C4-2B (cell line): ENCODE measurements around the gene SPTB.
"Not testable (repeated sequence)": the region's sequence is repeated elsewhere in the genome, so short reads cannot be mapped to it uniquely, and the experiment has no call there.

ENCODE experiments used
- ZFX ChIP-seq: fragments of 450-650 bp; IDR thresholded peaks from 2 replicates; pipeline ENCODE4 v1.6.1; 2017
- TF ChIP-seq, protein P1 (sequence below): fragments of 450-650 bp; conservative IDR thresholded peaks from 2 replicates; pipeline ENCODE4 v1.5.1; 2017; ENCODE audit warnings: mild to moderate bottlenecking

DNA sequence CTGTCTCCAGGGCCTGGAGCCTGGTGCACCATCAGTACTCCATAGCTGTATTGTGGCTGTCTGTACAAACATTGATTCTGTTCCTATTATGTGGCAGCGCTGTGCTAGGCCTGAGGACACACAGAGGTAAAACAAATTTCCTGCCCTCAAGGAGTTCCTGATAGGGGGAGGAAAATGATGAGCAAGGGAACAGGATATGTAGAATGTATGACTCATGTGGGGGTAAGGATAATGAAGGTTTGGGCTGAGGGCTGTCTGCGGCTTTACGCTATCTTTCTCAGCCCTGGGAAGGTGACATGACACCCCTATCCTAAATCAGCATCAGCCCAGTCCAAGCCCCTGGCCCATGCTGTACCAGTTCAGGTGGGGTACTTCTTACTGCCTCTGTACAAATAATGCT is 74.1 kb downstream of the SPTB start:
- TF ChIP-seq ZFX, result not testable (repeated sequence)
- TF ChIP-seq, protein P1, sequence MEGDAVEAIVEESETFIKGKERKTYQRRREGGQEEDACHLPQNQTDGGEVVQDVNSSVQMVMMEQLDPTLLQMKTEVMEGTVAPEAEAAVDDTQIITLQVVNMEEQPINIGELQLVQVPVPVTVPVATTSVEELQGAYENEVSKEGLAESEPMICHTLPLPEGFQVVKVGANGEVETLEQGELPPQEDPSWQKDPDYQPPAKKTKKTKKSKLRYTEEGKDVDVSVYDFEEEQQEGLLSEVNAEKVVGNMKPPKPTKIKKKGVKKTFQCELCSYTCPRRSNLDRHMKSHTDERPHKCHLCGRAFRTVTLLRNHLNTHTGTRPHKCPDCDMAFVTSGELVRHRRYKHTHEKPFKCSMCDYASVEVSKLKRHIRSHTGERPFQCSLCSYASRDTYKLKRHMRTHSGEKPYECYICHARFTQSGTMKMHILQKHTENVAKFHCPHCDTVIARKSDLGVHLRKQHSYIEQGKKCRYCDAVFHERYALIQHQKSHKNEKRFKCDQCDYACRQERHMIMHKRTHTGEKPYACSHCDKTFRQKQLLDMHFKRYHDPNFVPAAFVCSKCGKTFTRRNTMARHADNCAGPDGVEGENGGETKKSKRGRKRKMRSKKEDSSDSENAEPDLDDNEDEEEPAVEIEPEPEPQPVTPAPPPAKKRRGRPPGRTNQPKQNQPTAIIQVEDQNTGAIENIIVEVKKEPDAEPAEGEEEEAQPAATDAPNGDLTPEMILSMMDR, result not testable (repeated sequence)
